Hepatocyte (in vitro differentiated cells): ENCODE data around the gene TMEM89.

ENCODE experiments used
- EZH2 ChIP-seq: fragments of 200-600 bp; sonication (generic); IDR thresholded peaks from 2 replicates; pipeline ENCODE4 v1.6.1; 2016; ENCODE audit warnings: antibody characterized with exemption, mild to moderate bottlenecking, borderline replicate concordance
- EZH2phosphoT487 ChIP-seq: fragments of 200-600 bp; sonication (generic); IDR thresholded peaks from one replicate; pipeline ENCODE4 v1.6.1; 2018; ENCODE audit warnings: antibody characterized with exemption, mild to moderate bottlenecking, low read depth, moderate library complexity; ENCODE audit not compliant: unreplicated experiment, severe bottlenecking
- TF ChIP-seq, protein P1 (sequence below): fragments of 200-600 bp; sonication (generic); IDR thresholded peaks from 2 replicates; pipeline ENCODE4 v1.5.1; 2016; ENCODE audit warnings: antibody characterized with exemption, mild to moderate bottlenecking; ENCODE audit not compliant: poor library complexity

DNA sequence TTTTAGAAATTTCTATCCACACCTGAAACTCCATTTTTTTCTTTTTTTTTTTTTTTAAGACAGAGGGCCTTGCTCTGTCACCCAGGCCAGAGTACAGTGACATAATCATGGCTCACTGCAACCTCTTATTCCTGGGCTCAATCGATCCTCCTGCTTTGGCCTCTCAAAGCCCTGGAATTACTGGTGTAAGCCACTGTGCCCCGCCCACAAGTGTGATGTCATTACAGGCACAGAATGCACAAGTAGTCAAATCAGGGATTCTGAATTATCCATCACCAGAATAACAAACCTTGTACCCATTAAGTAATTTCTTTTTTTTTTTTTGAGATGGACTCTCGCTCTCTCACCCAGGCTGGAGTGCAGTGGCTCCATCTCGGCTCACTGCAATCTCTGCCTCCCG lies 14.1 kb downstream of the TMEM89 start:
- TF ChIP-seq EZH2phosphoT487 (no peak), EZH2 (no peak)
- TF ChIP-seq, protein P1, sequence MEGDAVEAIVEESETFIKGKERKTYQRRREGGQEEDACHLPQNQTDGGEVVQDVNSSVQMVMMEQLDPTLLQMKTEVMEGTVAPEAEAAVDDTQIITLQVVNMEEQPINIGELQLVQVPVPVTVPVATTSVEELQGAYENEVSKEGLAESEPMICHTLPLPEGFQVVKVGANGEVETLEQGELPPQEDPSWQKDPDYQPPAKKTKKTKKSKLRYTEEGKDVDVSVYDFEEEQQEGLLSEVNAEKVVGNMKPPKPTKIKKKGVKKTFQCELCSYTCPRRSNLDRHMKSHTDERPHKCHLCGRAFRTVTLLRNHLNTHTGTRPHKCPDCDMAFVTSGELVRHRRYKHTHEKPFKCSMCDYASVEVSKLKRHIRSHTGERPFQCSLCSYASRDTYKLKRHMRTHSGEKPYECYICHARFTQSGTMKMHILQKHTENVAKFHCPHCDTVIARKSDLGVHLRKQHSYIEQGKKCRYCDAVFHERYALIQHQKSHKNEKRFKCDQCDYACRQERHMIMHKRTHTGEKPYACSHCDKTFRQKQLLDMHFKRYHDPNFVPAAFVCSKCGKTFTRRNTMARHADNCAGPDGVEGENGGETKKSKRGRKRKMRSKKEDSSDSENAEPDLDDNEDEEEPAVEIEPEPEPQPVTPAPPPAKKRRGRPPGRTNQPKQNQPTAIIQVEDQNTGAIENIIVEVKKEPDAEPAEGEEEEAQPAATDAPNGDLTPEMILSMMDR, result no peak
